GM12878 (cell line): ENCODE measurements around the gene TFCP2. TPM values are rescaled to one million over a fixed set of nuclear protein-coding genes. Genes with fewer than 3 reads are reported as not detected.

Experiments
- ATAC-seq: fragments of 200-7000 bp; cut with Tn5 transposase; 3 replicates; pipeline ENCODE4 v1.9.1; 2020; ENCODE audit warnings: mild to moderate bottlenecking, moderate library complexity
- BruUV-seq: library from RNA; stranded (reverse); fragments of 400-500 nt; replicated peaks from 2 replicates; lab custom pipeline; 2021; lab: Mats Ljungman, UMichigan
- CTCF ChIA-PET: fragments of 300-600 bp; sonication (Branson Sonifier 250); formaldehyde crosslinking; extraction: SDS; loops from one replicate; lab custom pipeline; 2021; ENCODE audit warnings: inconsistent platforms; lab: Yijun Ruan, JAX
- POLR2A ChIA-PET: fragments of 350-600 bp; formaldehyde crosslinking; extraction: SDS; loops from one replicate; lab custom pipeline; 2021; ENCODE audit warnings: inconsistent platforms; lab: Charles Lee
- RAD21 ChIA-PET: fragments of 300-600 bp; sonication (Branson Sonifier 250); formaldehyde crosslinking; loops from one replicate; lab custom pipeline; 2023; ENCODE audit warnings: antibody characterized with exemption; ENCODE audit not compliant: unreplicated experiment; lab: Charles Lee
- SMC1A ChIA-PET: fragments of 300-600 bp; sonication (Branson Sonifier 250); formaldehyde crosslinking; loops from one replicate; lab custom pipeline; 2023; ENCODE audit not compliant: unreplicated experiment, uncharacterized antibody; lab: Charles Lee
- DNase-seq: peaks from one replicate; pipeline ENCODE4 v3.0.0-alpha.2; 2011; ENCODE audit warnings: low read depth, low spot score
- FAIRE-seq: peaks from 3 replicates; lab custom pipeline; 2011; peaks lifted over from hg19 to GRCh38; lab: Jason Lieb, UNC
- H2AFZ ChIP-seq: 2 replicates; pipeline ENCODE4 v1.6.0; 2011; ENCODE audit warnings: low read depth, low read length, control low read depth; ENCODE audit not compliant: control insufficient read depth
- H3K27ac ChIP-seq: 2 replicates; pipeline ENCODE4 v1.5.1; 2011; ENCODE audit warnings: control low read depth; ENCODE audit not compliant: control insufficient read depth, insufficient read depth
- H3K27me3 ChIP-seq, 2 experiments: replicated peaks in 1 of 2; 2 replicates each; pipeline versions ENCODE4 v1.6.0 to v1.6.1; 2011; ENCODE audit warnings: low read length in 1 of 2; ENCODE audit not compliant: control insufficient read depth in 2 of 2, insufficient read depth in 2 of 2
- H3K36me3 ChIP-seq, 2 experiments: 2 replicates each; pipeline ENCODE4 v1.5.1; 2011; ENCODE audit warnings: low read length in 1 of 2; ENCODE audit not compliant: control insufficient read depth in 2 of 2, insufficient read depth in 2 of 2
- H3K4me1 ChIP-seq: 2 replicates; pipeline ENCODE4 v1.6.1; 2011; ENCODE audit warnings: mild to moderate bottlenecking, low read length, moderate library complexity, mixed read lengths; ENCODE audit not compliant: control insufficient read depth, insufficient read depth
- H3K4me2 ChIP-seq: 2 replicates; pipeline ENCODE4 v1.6.0; 2011; ENCODE audit warnings: control low read depth; ENCODE audit not compliant: control insufficient read depth, insufficient read depth
- H3K4me3 ChIP-seq: fragments of 200-600 bp; sonication (generic); 2 replicates; pipeline ENCODE4 v1.5.1; 2016
- H3K79me2 ChIP-seq: 2 replicates; pipeline ENCODE4 v1.6.0; 2011; ENCODE audit warnings: low read length; ENCODE audit not compliant: control insufficient read depth, insufficient read depth
- H3K9ac ChIP-seq: 2 replicates; pipeline ENCODE4 v1.8.0; 2011; ENCODE audit warnings: low read length, control low read depth, mixed read lengths; ENCODE audit not compliant: control insufficient read depth, insufficient read depth
- H3K9me3 ChIP-seq: replicated peaks from 3 replicates; pipeline ENCODE4 v1.5.1; 2011; ENCODE audit warnings: mild to moderate bottlenecking, low read length; ENCODE audit not compliant: control insufficient read depth, insufficient read depth
- H4K20me1 ChIP-seq: 2 replicates; pipeline ENCODE4 v1.6.0; 2011; ENCODE audit not compliant: control insufficient read depth, insufficient read depth
- CEBPB ChIP-seq, 2 experiments: fragments of 150-350 bp in 1 of 2; IDR thresholded peaks; 2 replicates each; pipeline ENCODE4 v1.6.1; 2012 to 2014; ENCODE audit warnings: low read depth in 2 of 2, low read length in 2 of 2, borderline replicate concordance in 1 of 2, inconsistent platforms in 1 of 2
- EGR1 ChIP-seq, 2 experiments: IDR thresholded peaks; 1 replicate in 1 of 2; 2 replicates in 1 of 2; pipeline ENCODE4 v1.6.1; 2011 to 2012; ENCODE audit warnings: low read depth in 2 of 2, low read length in 2 of 2, borderline replicate concordance in 1 of 2, mild to moderate bottlenecking in 1 of 2, moderate library complexity in 1 of 2
- ELK1 ChIP-seq: IDR thresholded peaks from 2 replicates; pipeline ENCODE4 v1.6.1; 2012; ENCODE audit warnings: low read depth, low read length, improper control_type of control experiment
- FOXK2 ChIP-seq: fragments of 450-650 bp; IDR thresholded peaks from 2 replicates; pipeline ENCODE4 v1.6.1; 2017; ENCODE audit warnings: mild to moderate bottlenecking, moderate library complexity
- FOXM1 ChIP-seq: IDR thresholded peaks from 2 replicates; pipeline ENCODE4 v1.6.1; 2012; ENCODE audit warnings: low read depth, mild to moderate bottlenecking, inconsistent platforms, low read length, moderate library complexity
- GABPA ChIP-seq: IDR thresholded peaks from 2 replicates; pipeline ENCODE4 v1.6.1; 2014; ENCODE audit warnings: antibody characterized with exemption, low read depth, mild to moderate bottlenecking, inconsistent platforms
- HDGF ChIP-seq: fragments of 450-650 bp; IDR thresholded peaks from 2 replicates; pipeline ENCODE4 v1.6.1; 2016; ENCODE audit warnings: antibody characterized with exemption
- IKZF2 ChIP-seq, 2 experiments: fragments of 450-650 bp; IDR thresholded peaks; 2 replicates each; pipeline ENCODE4 v1.6.1; 2017; ENCODE audit warnings: mild to moderate bottlenecking in 2 of 2, moderate library complexity in 2 of 2
- JUND ChIP-seq: IDR thresholded peaks from 2 replicates; pipeline ENCODE4 v1.6.1; 2012; ENCODE audit warnings: low read depth, mild to moderate bottlenecking, low read length, improper control_type of control experiment, moderate library complexity
- KDM1A ChIP-seq: fragments of 200-600 bp; sonication (generic); IDR thresholded peaks from 2 replicates; pipeline ENCODE4 v1.6.1; 2016; ENCODE audit warnings: borderline replicate concordance
- MEF2B ChIP-seq: fragments of 450-650 bp; IDR thresholded peaks from 2 replicates; pipeline ENCODE4 v1.6.1; 2018; ENCODE audit warnings: mild to moderate bottlenecking, moderate library complexity; ENCODE audit not compliant: partially characterized antibody, poor library complexity, severe bottlenecking
- MXI1 ChIP-seq: fragments of 150-350 bp; IDR thresholded peaks from 2 replicates; pipeline ENCODE4 v1.6.1; 2011; ENCODE audit warnings: low read depth, mild to moderate bottlenecking, inconsistent platforms, low read length, improper control_type of control experiment
- MYB ChIP-seq: fragments of 150-350 bp; IDR thresholded peaks from 2 replicates; pipeline ENCODE4 v1.6.1; 2014; ENCODE audit warnings: mild to moderate bottlenecking, low read depth, low read length, borderline replicate concordance
- NBN ChIP-seq: fragments of 450-650 bp; IDR thresholded peaks from 2 replicates; pipeline ENCODE4 v1.6.1; 2016
- NR2C2 ChIP-seq: IDR thresholded peaks from 2 replicates; pipeline ENCODE4 v1.6.1; 2011; ENCODE audit warnings: borderline replicate concordance, low read depth; ENCODE audit not compliant: control insufficient read depth, insufficient read length
- RB1 ChIP-seq: fragments of 450-650 bp; formaldehyde crosslinking; IDR thresholded peaks from 2 replicates; pipeline ENCODE4 v1.6.1; 2017; ENCODE audit warnings: mild to moderate bottlenecking, borderline replicate concordance
- TBL1XR1 ChIP-seq: IDR thresholded peaks from 2 replicates; pipeline ENCODE4 v1.6.1; 2012; ENCODE audit warnings: low read depth, low read length, improper control_type of control experiment
- ZNF24 ChIP-seq: fragments of 450-650 bp; IDR thresholded peaks from 2 replicates; pipeline ENCODE4 v1.6.1; 2017; ENCODE audit warnings: antibody characterized with exemption, mild to moderate bottlenecking
- ZNF384 ChIP-seq: IDR thresholded peaks from 2 replicates; pipeline ENCODE4 v1.6.1; 2012; ENCODE audit warnings: low read depth, mild to moderate bottlenecking, low read length, improper control_type of control experiment, borderline replicate concordance
- WGBS: methylation state at CpG from one replicate; pipeline ENCODE4 v1.1.6; 2016; ENCODE audit warnings: low lambda C conversion rate; ENCODE audit not compliant: insufficient replicate concordance, insufficient coverage; ENCODE audit errors: missing lambda C conversion rate; 5-methylcytosine and 5-hydroxymethylcytosine counted together
- in situ Hi-C: fragments of 300-500 bp; cut with MboI; formaldehyde crosslinking; loops from 9 replicates; pipeline ENCODE4 v1.14.3; 2018; ENCODE audit warnings: mixed read lengths
- intact Hi-C: fragments of 100-400 bp; cut with micrococcal nuclease; formaldehyde crosslinking; loops from one replicate; pipeline ENCODE4 v1.14.2; 2022; ENCODE audit not compliant: unreplicated experiment
- polyA plus RNA-seq, 11 experiments: library from polyadenylated mRNA; depleted of rRNA in 4 of 11; unstranded in 6 of 11; stranded (reverse) in 5 of 11; fragments of >200 nt; fragmentation: Nextera tagmentation in 4 of 11; fragmentation: Illumina TruSeq in 1 of 11; extraction: Ambion mirVana in 4 of 11; extraction: Trizol in 1 of 11; gene quantifications; 1 replicate in 1 of 11; 2 replicates in 10 of 11; pipeline versions ENCODE4 v1.2.1 to v1.2.3, GENCODE V29; 2011 to 2016; ENCODE audit warnings: inconsistent platforms in 2 of 11, missing spikeins in 2 of 11, low read depth in 1 of 11
- total RNA-seq, 4 experiments: library from RNA; depleted of rRNA in 3 of 4; stranded (reverse); fragments of >200 nt in 3 of 4; fragmentation: Illumina TruSeq in 1 of 4; extraction: Trizol in 1 of 4; gene quantifications; 2 replicates each; pipeline versions ENCODE4 v1.2.1 to v1.2.3, GENCODE V29; 2013 to 2021
- TF ChIP-seq, protein P1 (sequence below): fragments of 450-650 bp; IDR thresholded peaks from 2 replicates; pipeline ENCODE4 v1.6.1; 2016; ENCODE audit warnings: mild to moderate bottlenecking

TFCP2 gene
- total and polyA plus RNA-seq, 10 of the 15 experiments (the other 5 are each of a cell fraction or from before 2014, with no cell fraction given): 5.8 to 29.7 (median 14.2) TPM

DNA sequence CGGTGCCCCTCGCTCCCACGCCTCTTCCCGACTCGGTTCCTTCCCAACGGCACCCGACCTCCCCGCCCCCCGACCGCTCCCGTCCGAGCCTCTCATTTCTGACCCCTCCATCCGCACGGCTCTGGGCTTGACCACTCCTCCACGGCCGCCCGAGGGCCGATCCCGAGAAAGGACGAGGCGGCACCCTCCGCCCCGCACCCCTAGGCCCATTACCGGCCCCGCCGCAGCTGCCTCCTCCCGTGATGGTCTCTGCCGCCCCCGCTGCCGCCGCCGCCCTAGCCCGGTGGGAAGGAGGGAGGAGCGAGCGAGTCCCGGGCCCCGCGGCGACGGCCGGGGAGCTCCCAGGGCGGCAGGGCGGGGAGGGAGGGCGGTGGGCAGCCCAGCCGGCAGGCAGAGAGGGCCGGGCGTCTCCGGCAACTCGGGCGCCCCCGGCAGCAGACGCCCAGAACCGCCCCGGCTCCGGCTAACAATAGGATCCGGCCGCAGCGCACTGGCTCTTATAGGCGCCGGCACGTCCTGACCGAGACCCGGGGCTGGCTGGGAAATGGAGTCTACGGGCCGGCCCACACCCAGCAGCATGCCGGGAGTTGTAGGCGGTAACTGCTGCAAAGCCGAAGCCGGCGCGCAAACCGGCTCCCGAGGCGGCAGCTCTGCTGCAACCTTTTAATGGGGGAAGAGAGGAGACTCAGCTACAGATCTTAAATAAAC, 89.7 kb downstream of the TFCP2 start, which contains the start of gene CSRNP2 (continued):
- TF ChIP-seq MXI1 (no peak; the same call in 1 of the 2 replicates), JUND (no peak), CEBPB (IDR thresholded peaks at IDR 0.05; ENCODE audit: borderline replicate concordance in 1 of 2, low read depth in 2 of 2, low read length in 2 of 2) (no peak), FOXK2 (no peak), EGR1 (IDR thresholded peaks at IDR 0.05; ENCODE audit: borderline replicate concordance in 1 of 2, low read depth in 2 of 2, low read length in 2 of 2) (peak in 1 of 2 experiments; percentile 82; a peak in 2 of 3 replicates), RB1 (peak; percentile 53; the same call in 1 of the 2 replicates), MYB (no peak), FOXM1 (no peak)

GRCh38 chr12:51082561-51083125, 90.3 kb downstream of the TFCP2 start:
- whole genome bisulfite sequencing: 8% methylated on average over 18 of the region's 18 CpGs
- ATAC-seq (no peak), DNase-seq (no peak), FAIRE-seq (no peak)
- Histone ChIP-seq H3K9ac (peak overlapping the region; percentile 75), H3K79me2 (no peaks in the 10 kb centered on the region; the same call in 1 of the 2 replicates), H3K4me2 (peak overlapping the region; percentile 97), H3K27me3 (no peaks in the 10 kb centered on the region), H3K9me3 (no peaks in the 10 kb centered on the region), H3K4me1 (peaks cover 4% of the 10 kb centered on the region; the same call in 1 of the 2 replicates), H3K36me3 (no peaks in the 10 kb centered on the region), H3K27ac (0 out of 2 replicates have a peak overlapping the region, but pooled peaks have one; percentile 18), H4K20me1 (no peaks in the 10 kb centered on the region), H3K4me3 (peak overlapping the region; percentile 83), H2AFZ (peak overlapping the region; percentile 72)
- intact Hi-C loops (loop anchor here (2.0 kb wide), 1 partner anchor 34 kb away; the partner anchor contains the start of gene LETMD1), in situ Hi-C loops (no loop called here)
- CTCF ChIA-PET: interaction anchor here (0.9 to 1.7 kb wide), 3 partner anchors 95 to 258 kb away, joined by 3 to 10 read pairs (median 3); no protein-coding TSS in a partner anchor
- POLR2A ChIA-PET: interaction anchor here (0.6 to 1.4 kb wide), 5 partner anchors 19 to 160 kb away, joined by 3 to 6 read pairs (median 3); partner anchors contain the start of gene POU6F1
- SMC1A ChIA-PET: interaction anchor here (1.0 to 1.5 kb wide), 2 partner anchors 34 to 52 kb away, joined by 3 to 4 read pairs; partner anchors contain the start of gene LETMD1
- TSS peak; percentile 77 for BruUV-seq
- RAD21 ChIA-PET: interaction anchor here (1.6 kb wide), 1 partner anchor 106 kb away, joined by 5 read pairs; no protein-coding TSS in a partner anchor
- TF ChIP-seq NR2C2: no peak
- no peak for TF ChIP-seq TBL1XR1
- peak; percentile 82 for TF ChIP-seq HDGF
- no peak for TF ChIP-seq ZNF384
- TF ChIP-seq KDM1A: no peak
- TF ChIP-seq ZNF24: no peak
- no peak for TF ChIP-seq GABPA
- no peak for TF ChIP-seq ELK1
- TF ChIP-seq, protein P1, sequence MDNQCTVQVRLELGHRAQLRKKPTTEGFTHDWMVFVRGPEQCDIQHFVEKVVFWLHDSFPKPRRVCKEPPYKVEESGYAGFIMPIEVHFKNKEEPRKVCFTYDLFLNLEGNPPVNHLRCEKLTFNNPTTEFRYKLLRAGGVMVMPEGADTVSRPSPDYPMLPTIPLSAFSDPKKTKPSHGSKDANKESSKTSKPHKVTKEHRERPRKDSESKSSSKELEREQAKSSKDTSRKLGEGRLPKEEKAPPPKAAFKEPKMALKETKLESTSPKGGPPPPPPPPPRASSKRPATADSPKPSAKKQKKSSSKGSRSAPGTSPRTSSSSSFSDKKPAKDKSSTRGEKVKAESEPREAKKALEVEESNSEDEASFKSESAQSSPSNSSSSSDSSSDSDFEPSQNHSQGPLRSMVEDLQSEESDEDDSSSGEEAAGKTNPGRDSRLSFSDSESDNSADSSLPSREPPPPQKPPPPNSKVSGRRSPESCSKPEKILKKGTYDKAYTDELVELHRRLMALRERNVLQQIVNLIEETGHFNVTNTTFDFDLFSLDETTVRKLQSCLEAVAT: 0 out of 2 replicates have a peak, but pooled peaks have one; percentile 22
- TF ChIP-seq NBN: peak; percentile 14; the same call in 1 of the 2 replicates
- TF ChIP-seq IKZF2 (IDR thresholded peaks at IDR 0.05): peak; percentile 54 to 76
- TF ChIP-seq MEF2B: no peak
